ENCODE measurements around the gene CRKL.

The CRKL gene

GRCh38 chr22:20994902-20995241, 77.7 kb downstream of the CRKL start:
- in situ Hi-C loops (cut with MboI; ENCODE audit: low sequenced_read_pairs): no loop called here

- in situ Hi-C loops (cut with MboI; ENCODE audit: low sequenced_read_pairs): no loop called here
Measured at GRCh38 chr22:20995329-20996030, 78.3 kb downstream of the CRKL start.

- in situ Hi-C loops (cut with MboI; ENCODE audit: low sequenced_read_pairs): no loop called here
Measured at GRCh38 chr22:20996031-20996410, 78.8 kb downstream of the CRKL start.

- in situ Hi-C loops (cut with MboI; ENCODE audit: low sequenced_read_pairs): no loop called here
Measured at GRCh38 chr22:20996598-20997535, 79.7 kb downstream of the CRKL start.

DNA sequence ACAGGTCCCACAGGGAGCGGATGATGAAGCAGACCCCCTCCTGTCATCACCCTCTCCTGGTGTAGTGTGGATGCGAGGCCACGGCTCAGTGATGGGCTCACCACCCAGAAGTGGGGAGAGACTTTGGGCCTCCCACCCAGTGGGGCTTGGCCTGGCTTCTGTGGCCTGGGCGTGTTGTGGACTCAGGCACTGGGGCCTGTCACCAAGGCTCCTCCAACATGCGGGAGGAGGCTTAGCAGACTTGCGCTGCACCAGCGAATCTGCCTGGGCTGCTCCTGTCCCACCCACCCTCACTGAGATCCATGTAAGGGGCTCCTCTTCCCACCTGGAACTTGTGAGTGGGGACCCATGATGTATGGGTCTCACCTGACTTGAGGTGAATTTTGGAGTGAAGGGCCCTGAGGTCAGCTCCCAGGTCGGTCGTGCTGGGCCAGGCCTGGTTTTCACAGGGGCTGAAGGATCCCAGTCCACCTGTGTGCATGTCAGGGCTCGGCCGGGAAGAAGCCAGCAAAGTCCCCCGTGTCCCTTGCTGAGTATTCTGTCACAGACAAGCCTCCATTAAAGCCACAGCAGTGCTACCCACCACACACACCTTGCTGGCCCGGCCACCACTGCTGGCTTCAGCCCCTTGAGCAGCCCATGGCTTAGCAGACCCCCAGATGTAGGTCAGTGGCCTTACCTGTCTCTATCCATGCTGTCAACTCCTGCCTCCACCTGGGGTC, 80.5 kb downstream of the CRKL start:
- in situ Hi-C loops (cut with MboI; ENCODE audit: low sequenced_read_pairs): no loop called here

- in situ Hi-C loops (cut with MboI; ENCODE audit: low sequenced_read_pairs): no loop called here
Measured at GRCh38 chr22:20998411-20999336, 81.5 kb downstream of the CRKL start.

DNA sequence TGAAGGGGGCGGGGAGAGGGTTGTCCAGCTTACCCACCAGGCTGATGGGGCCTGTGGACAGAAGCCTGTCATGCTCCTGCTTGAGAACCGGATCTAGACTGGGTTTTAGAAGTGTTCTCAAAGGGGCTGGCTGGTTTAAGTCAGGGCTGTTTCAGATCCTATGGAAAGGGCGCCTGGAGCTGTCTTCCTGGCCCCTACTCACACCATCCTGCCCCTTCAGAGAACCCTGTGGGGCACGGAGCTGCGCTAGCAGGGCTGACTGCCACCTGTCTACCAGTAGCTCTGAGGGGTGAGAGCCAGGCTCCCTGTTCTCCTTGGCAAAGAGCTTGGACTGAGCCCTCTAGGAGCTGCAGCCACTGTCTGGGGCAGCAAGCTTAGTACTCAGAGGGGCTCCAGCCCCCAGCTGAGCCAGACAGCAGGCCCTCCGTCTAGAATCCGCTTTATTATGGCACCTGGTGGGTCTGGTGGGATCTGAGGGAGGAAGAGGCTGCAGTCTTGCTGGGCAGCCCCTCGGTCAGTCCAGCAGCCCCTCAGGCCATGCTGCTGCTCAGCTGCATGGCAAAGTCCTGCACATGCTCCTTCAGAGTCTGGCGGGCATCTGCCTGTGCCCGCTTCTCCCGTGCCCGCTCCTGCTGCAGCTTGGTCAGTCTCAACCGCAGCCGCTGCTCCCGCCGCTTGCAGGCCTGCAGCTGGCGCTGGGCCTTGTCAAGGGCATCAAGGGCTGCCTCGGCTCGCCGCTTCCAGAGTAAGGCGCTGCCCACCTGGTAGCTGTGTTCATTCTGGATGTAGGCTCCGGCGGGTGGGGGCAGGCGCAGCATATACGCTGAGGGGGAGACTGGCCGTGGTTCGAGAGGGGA, 82.4 kb downstream of the CRKL start:
- in situ Hi-C loops (cut with MboI; ENCODE audit: low sequenced_read_pairs): no loop called here

DNA sequence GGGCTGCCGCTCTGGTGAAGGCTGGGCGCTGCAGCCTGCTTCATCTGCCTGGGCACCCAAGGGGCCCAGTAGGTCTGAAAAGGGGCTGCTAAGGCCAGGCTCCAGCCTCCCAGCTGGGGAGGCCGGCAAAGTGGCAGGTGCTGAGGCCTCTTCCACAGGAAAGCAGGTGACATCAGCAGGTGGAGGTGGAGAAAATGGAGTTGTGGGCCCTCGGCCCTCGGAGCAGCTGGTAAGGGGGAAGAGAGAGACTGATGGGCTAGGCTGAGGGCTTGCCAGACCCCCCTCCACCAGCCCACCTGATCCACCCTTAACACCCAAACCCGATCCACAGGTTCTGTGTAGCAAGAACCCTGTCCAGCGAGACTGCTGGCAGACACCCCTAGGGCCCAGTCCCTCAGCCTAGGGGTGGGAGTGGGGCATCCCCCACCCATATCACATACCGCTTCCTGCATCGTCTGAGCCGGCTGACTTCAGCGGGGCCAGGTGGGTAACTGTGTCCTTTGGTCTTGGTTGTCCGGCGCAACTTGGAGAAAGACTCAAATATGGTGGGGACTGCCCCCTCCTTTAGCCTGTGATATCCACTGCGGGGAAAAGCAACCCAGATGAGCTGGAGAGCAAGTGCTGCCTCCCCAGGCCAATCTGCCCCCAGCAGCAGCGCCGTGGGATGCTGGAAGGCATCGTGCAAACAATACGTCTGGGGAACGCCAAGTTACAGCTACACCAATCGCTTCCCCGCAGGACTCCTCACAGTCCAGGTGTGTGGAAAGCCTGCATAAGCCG, 83.2 kb downstream of the CRKL start:
- in situ Hi-C loops (cut with MboI; ENCODE audit: low sequenced_read_pairs): no loop called here

DNA sequence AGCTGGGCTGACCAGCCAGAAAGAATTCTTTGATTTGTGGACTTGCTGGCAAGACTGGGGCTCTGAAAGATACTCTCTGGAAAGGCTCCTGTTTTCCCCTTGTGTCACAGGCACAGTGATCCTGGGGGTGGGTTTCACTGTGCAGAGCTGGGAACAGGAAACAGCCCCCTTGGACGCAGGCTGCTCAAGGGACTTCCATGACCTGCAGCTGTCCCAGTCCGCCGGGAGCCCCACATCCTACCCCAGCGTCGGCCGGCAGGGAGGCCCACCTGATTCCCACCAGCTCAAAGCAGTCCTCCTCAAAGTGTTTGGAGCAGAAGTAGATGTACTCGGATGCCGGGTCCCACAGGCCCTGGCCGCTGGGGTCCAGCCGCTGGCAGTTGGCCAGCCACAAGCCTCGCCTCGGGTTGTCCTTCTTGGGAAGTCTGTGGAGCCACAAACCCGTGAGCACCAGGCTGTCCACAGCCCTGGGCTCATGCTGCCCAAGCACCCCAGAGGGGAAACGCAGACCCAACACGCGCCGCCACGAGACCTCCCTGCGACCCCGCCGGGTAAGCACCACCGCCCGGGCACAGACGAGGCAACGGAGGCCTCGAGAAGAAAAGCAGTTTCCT, 83.9 kb downstream of the CRKL start:
- in situ Hi-C loops (cut with MboI; ENCODE audit: low sequenced_read_pairs): no loop called here

GRCh38 chr22:21001601-21002325, 84.6 kb downstream of the CRKL start, which contains the start of gene THAP7:
Gene THAP7, minus strand, starts transcription at chr22:21002118. Its CDS starts 207 bp downstream, at chr22:21001911.
- in situ Hi-C loops (cut with MboI; ENCODE audit: low sequenced_read_pairs): no loop called here

All from HL-60/S4 treated with phorbol 12-myristate 13-acetate at 8.2 ng/mL for 4 days and 3 days (cell line).